A549 (cell line): Measurements from ENCODE around the gene S100A4. TPM values are rescaled to one million over a fixed set of nuclear protein-coding genes. Genes with fewer than 3 reads are reported as not detected.
A peak's percentile ranks its signal among the peaks of the same experiment; 100 is the strongest.

ENCODE experiments used
- ATAC-seq, 2 experiments: fragments of 200-7000 bp in 1 of 2; fragments of >200 bp in 1 of 2; cut with Nextera tagmentation in 1 of 2; cut with Tn5 transposase in 1 of 2; 3 replicates each; pipeline versions ENCODE4 v1.8.0 to v1.9.1; 2018 to 2020; ENCODE audit warnings: mild to moderate bottlenecking in 1 of 2, moderate library complexity in 1 of 2
- CTCF ChIA-PET: fragments of 300-600 bp; sonication (Branson Sonifier 250); formaldehyde crosslinking; extraction: SDS; loops from one replicate; lab custom pipeline; 2021; ENCODE audit warnings: antibody characterized with exemption, inconsistent platforms; lab: Yijun Ruan, JAX
- POLR2A ChIA-PET: fragments of 350-600 bp; formaldehyde crosslinking; extraction: SDS; loops from one replicate; lab custom pipeline; 2021; ENCODE audit warnings: antibody characterized with exemption, inconsistent platforms; lab: Yijun Ruan, JAX
- DNase-seq, 2 experiments: peaks; one replicate each; pipeline versions ENCODE4 v3.0.0 to v3.0.0-alpha.2; 2011 to 2016; ENCODE audit warnings: low read depth in 1 of 2, low spot score in 1 of 2
- FAIRE-seq: peaks from 2 replicates; lab custom pipeline; 2011; peaks lifted over from hg19 to GRCh38; lab: Jason Lieb, UNC
- H3K27ac ChIP-seq, 2 experiments: fragments of >200 bp; sonication (Bioruptor Twin); formaldehyde crosslinking; 3 replicates each; pipeline ENCODE4 v1.5.1; 2016 to 2017
- H3K4me1 ChIP-seq: fragments of >200 bp; sonication (Bioruptor Twin); formaldehyde crosslinking; 3 replicates; pipeline ENCODE4 v1.6.1; 2016
- H3K4me2 ChIP-seq: fragments of >200 bp; sonication (Bioruptor Twin); formaldehyde crosslinking; 3 replicates; pipeline ENCODE4 v1.6.1; 2016
- H3K4me3 ChIP-seq: fragments of >200 bp; sonication (Bioruptor Twin); formaldehyde crosslinking; 3 replicates; pipeline ENCODE4 v1.5.1; 2016
- H3K9me3 ChIP-seq: fragments of >200 bp; sonication (Bioruptor Twin); formaldehyde crosslinking; 3 replicates; pipeline ENCODE4 v1.6.1; 2016
- ATOH8 ChIP-seq: fragments of 250-450 bp; sonication (Bioruptor Pico); IDR thresholded peaks from 2 replicates; pipeline ENCODE4 v1.5.0; 2020; ENCODE audit warnings: low read depth, mild to moderate bottlenecking, moderate library complexity
- BHLHE40 ChIP-seq: IDR thresholded peaks from 2 replicates; pipeline ENCODE4 v1.6.1; 2012; ENCODE audit warnings: low read depth, low read length, inconsistent platforms
- CBX2 ChIP-seq: fragments of 200-600 bp; sonication (generic); IDR thresholded peaks from 2 replicates; pipeline ENCODE4 v1.6.1; 2016; ENCODE audit warnings: low read depth, mild to moderate bottlenecking, borderline replicate concordance
- EHMT2 ChIP-seq: fragments of 200-600 bp; sonication (generic); IDR thresholded peaks from 2 replicates; pipeline ENCODE4 v1.6.1; 2016; ENCODE audit warnings: antibody characterized with exemption, low read depth, mild to moderate bottlenecking, moderate library complexity
- FOXS1 ChIP-seq: fragments of 250-450 bp; sonication (Bioruptor Pico); IDR thresholded peaks from 2 replicates; pipeline ENCODE4 v1.5.0; 2020; ENCODE audit warnings: mild to moderate bottlenecking, moderate library complexity
- HDAC2 ChIP-seq: fragments of 200-600 bp; sonication (generic); IDR thresholded peaks from 2 replicates; pipeline ENCODE4 v1.6.1; 2016
- HOXB5 ChIP-seq: fragments of 250-450 bp; sonication (Bioruptor Pico); IDR thresholded peaks from 2 replicates; pipeline ENCODE4 v1.5.0; 2020; ENCODE audit warnings: mild to moderate bottlenecking, moderate library complexity
- JUNB ChIP-seq: fragments of >200 bp; sonication (Bioruptor Twin); formaldehyde crosslinking; IDR thresholded peaks from 2 replicates; pipeline ENCODE4 v1.6.1; 2016
- MYC ChIP-seq: IDR thresholded peaks from 2 replicates; pipeline ENCODE4 v1.6.1; 2012; ENCODE audit warnings: mild to moderate bottlenecking, inconsistent platforms, low read length, improper control_type of control experiment, borderline replicate concordance
- NFE2L2 ChIP-seq: fragments of 150-350 bp; conservative IDR thresholded peaks from 2 replicates; pipeline ENCODE4 v1.6.1; 2014; ENCODE audit warnings: low read length
- NPAS2 ChIP-seq: fragments of 250-450 bp; sonication (Bioruptor Pico); IDR thresholded peaks from 2 replicates; pipeline ENCODE4 v1.8.0; 2022; ENCODE audit warnings: mild to moderate bottlenecking, moderate library complexity, borderline replicate concordance
- PBX3 ChIP-seq: IDR thresholded peaks from 2 replicates; pipeline ENCODE4 v1.6.1; 2012
- RAD21 ChIP-seq, 2 experiments: fragments of >200 bp in 1 of 2; sonication (Bioruptor Twin) in 1 of 2; formaldehyde crosslinking in 1 of 2; IDR thresholded peaks in 1 of 2; conservative IDR thresholded peaks in 1 of 2; 2 replicates in 1 of 2; 3 replicates in 1 of 2; pipeline ENCODE4 v1.6.1; 2012 to 2018; ENCODE audit warnings: inconsistent platforms in 1 of 2
- REST ChIP-seq: fragments of 200-600 bp; sonication (generic); IDR thresholded peaks from 2 replicates; pipeline ENCODE4 v1.6.1; 2016; ENCODE audit warnings: antibody characterized with exemption, mild to moderate bottlenecking, moderate library complexity
- SMC3 ChIP-seq: fragments of >200 bp; sonication (Bioruptor Twin); formaldehyde crosslinking; IDR thresholded peaks from 3 replicates; pipeline ENCODE4 v1.6.1; 2018; ENCODE audit warnings: inconsistent platforms
- SREBF2 ChIP-seq: fragments of 450-650 bp; IDR thresholded peaks from 2 replicates; pipeline ENCODE4 v1.6.1; 2014; ENCODE audit warnings: mild to moderate bottlenecking, moderate library complexity
- ZC3H11A ChIP-seq: fragments of 450-650 bp; IDR thresholded peaks from 2 replicates; pipeline ENCODE4 v1.6.1; 2014; ENCODE audit warnings: antibody characterized with exemption, mild to moderate bottlenecking
- ZNF302 ChIP-seq: fragments of 250-450 bp; sonication (Bioruptor Pico); IDR thresholded peaks from 2 replicates; pipeline ENCODE4 v1.9.0; 2021; ENCODE audit warnings: inconsistent platforms, mild to moderate bottlenecking, moderate library complexity
- WGBS: methylation state at CpG from one replicate; pipeline ENCODE4 v1.1.6; 2017; ENCODE audit errors: missing lambda C conversion rate; 5-methylcytosine and 5-hydroxymethylcytosine counted together
- polyA plus RNA-seq, 4 experiments: library from polyadenylated mRNA; depleted of rRNA in 3 of 4; stranded (reverse); fragments of >200 nt; fragmentation: RNase III in 1 of 4; extraction: RNeasy Plus Mini Kit Qiagen cat#74134 plus additional on column Dnase treatment in 1 of 4; gene quantifications; 2 replicates in 3 of 4; 3 replicates in 1 of 4; pipeline ENCODE4 v1.2.3, GENCODE V29; 2011 to 2017

Gene S100A4
- polyA plus RNA-seq, 2 of the 4 experiments (the other 2 are of a cell fraction), result 590 to 2,584 TPM

- TF ChIP-seq PBX3 (no peak), SMC3 (no peak), SREBF2 (no peak), JUNB (no peak), HDAC2 (no peak), HOXB5 (CRISPR knock-in tag) (no peak), NPAS2 (CRISPR knock-in tag) (no peak)
- TF ChIP-seq, all 56 proteins: peak for 0
- H3K4me2 ChIP-seq, result no peak overlapping the region
- 63% methylated on average over 3 of the region's 3 CpGs for WGBS
- H3K4me1 ChIP-seq, result peaks cover 30% of the 10 kb centered on the region
- ATAC-seq (no peak), FAIRE-seq (no peak), DNase-seq (no peak)
- no peak overlapping the region for H3K4me3 ChIP-seq
- POLR2A ChIA-PET, result no interaction called here
- CTCF ChIA-PET, result interaction anchor here (0.7 to 24.0 kb wide), 8 partner anchors 9 to 149 kb away, joined by 3 to 731 read pairs (median 5); partner anchors contain the start of genes PGLYRP4, S100A16 and S100A9
- no peaks in the 10 kb centered on the region for H3K9me3 ChIP-seq
- H3K27ac ChIP-seq, result peak overlapping the region in 1 of 2 experiments; percentile 13; a peak in 1 of 6 replicates
Observed at GRCh38 chr1:153503766-153504165, 41.8 kb downstream of the S100A4 start.

GRCh38 chr1:153498746-153499145, 46.9 kb downstream of the S100A4 start:
- POLR2A ChIA-PET, result no interaction called here
- H3K4me3 ChIP-seq, result no peak overlapping the region
- CTCF ChIA-PET, result interaction anchor here (0.6 to 24.0 kb wide), 9 partner anchors 12 to 283 kb away, joined by 3 to 731 read pairs (median 4); partner anchors contain the start of genes PGLYRP4 and S100A9
- no peak for DNase-seq
- TF ChIP-seq ZC3H11A (no peak), CBX2 (no peak), EHMT2 (no peak), BHLHE40 (no peak), MYC (no peak), NFE2L2 (no peak), FOXS1 (no peak), REST (no peak), JUNB (no peak), NPAS2 (CRISPR knock-in tag) (no peak), HDAC2 (no peak), ZNF302 (CRISPR knock-in tag) (no peak), RAD21 (conservative IDR thresholded peaks at IDR 0.05 in 1 of 2, IDR thresholded peaks at IDR 0.05 in 1 of 2) (no peak), ATOH8 (CRISPR knock-in tag) (no peak)
- WGBS, result 12% methylated on average over 2 of the region's 2 CpGs
- H3K4me1 ChIP-seq, result no peaks in the 10 kb centered on the region
- H3K9me3 ChIP-seq, result no peaks in the 10 kb centered on the region
- no peak for ATAC-seq
- no peak for FAIRE-seq
- no peak overlapping the region for H3K4me2 ChIP-seq
- no peak overlapping the region for H3K27ac ChIP-seq
